GM23338 (cell line): ENCODE results near the gene OAS2. TPM values are rescaled to one million over a fixed set of nuclear protein-coding genes. Genes with fewer than 3 reads are reported as not detected.
A peak's percentile ranks its signal among the peaks of the same experiment; 100 is the strongest.

Experiments used
- ATAC-seq: fragments of 200-7000 bp; cut with Tn5 transposase; 3 replicates; pipeline ENCODE4 v1.9.1; 2020
- DNase-seq: peaks from one replicate; pipeline ENCODE4 v3.0.0-alpha.2; 2015; ENCODE audit warnings: low spot score
- H2AFZ ChIP-seq: fragments of 200-600 bp; sonication (generic); 2 replicates; pipeline ENCODE4 v1.8.0; 2016; ENCODE audit warnings: antibody characterized with exemption, mild to moderate bottlenecking, moderate library complexity
- H3F3A ChIP-seq: fragments of 200-600 bp; sonication (generic); replicated peaks from 2 replicates; pipeline ENCODE4 v1.8.0; 2017; ENCODE audit warnings: antibody characterized with exemption, mixed run types, low read depth
- H3K27ac ChIP-seq: fragments of 200-600 bp; sonication (generic); 2 replicates; pipeline ENCODE4 v1.6.1; 2016; ENCODE audit warnings: low read depth
- H3K27me3 ChIP-seq: fragments of 200-600 bp; sonication (generic); 2 replicates; pipeline ENCODE4 v1.8.0; 2016; ENCODE audit warnings: mild to moderate bottlenecking, mixed run types, moderate library complexity; ENCODE audit not compliant: insufficient read depth
- H3K36me3 ChIP-seq: fragments of 200-600 bp; sonication (generic); 2 replicates; pipeline ENCODE4 v1.8.0; 2016; ENCODE audit warnings: mild to moderate bottlenecking; ENCODE audit not compliant: insufficient read depth
- H3K4me1 ChIP-seq: fragments of 200-600 bp; sonication (generic); 2 replicates; pipeline ENCODE4 v1.8.0; 2016; ENCODE audit warnings: mild to moderate bottlenecking, moderate library complexity; ENCODE audit not compliant: insufficient read depth
- H3K4me2 ChIP-seq: fragments of 200-600 bp; sonication (generic); 2 replicates; pipeline ENCODE4 v1.7.1; 2017; ENCODE audit warnings: mixed run types
- H3K4me3 ChIP-seq: fragments of 200-600 bp; sonication (generic); 2 replicates; pipeline ENCODE4 v1.6.1; 2016; ENCODE audit warnings: mixed run types
- H3K79me2 ChIP-seq: fragments of 200-600 bp; sonication (generic); replicated peaks from 2 replicates; pipeline ENCODE4 v1.8.0; 2017; ENCODE audit warnings: mild to moderate bottlenecking; ENCODE audit not compliant: insufficient read depth
- H3K9me2 ChIP-seq: fragments of 200-600 bp; sonication (generic); 2 replicates; pipeline ENCODE4 v1.8.0; 2017; ENCODE audit not compliant: insufficient read depth
- H4K20me1 ChIP-seq: fragments of 200-600 bp; sonication (generic); replicated peaks from 2 replicates; pipeline ENCODE4 v1.8.0; 2017; ENCODE audit warnings: mild to moderate bottlenecking; ENCODE audit not compliant: insufficient read depth
- H3K27ac Mint-ChIP-seq: 2 replicates; pipeline ENCODE4 v1.8.0; 2020; ENCODE audit warnings: inconsistent platforms, mild to moderate bottlenecking, moderate library complexity, mixed read lengths
- H3K27me3 Mint-ChIP-seq: 3 replicates; pipeline ENCODE4 v1.8.0; 2022; ENCODE audit warnings: low read depth, mild to moderate bottlenecking, moderate library complexity, mixed read lengths, inconsistent platforms; ENCODE audit not compliant: insufficient read depth, poor library complexity
- H3K36me3 Mint-ChIP-seq: 3 replicates; pipeline ENCODE4 v1.8.0; 2021; ENCODE audit warnings: low read depth, mild to moderate bottlenecking, inconsistent platforms, moderate library complexity, mixed read lengths
- H3K4me1 Mint-ChIP-seq: 3 replicates; pipeline ENCODE4 v1.8.0; 2020; ENCODE audit warnings: mild to moderate bottlenecking, inconsistent platforms, mixed read lengths
- H3K4me3 Mint-ChIP-seq: 3 replicates; pipeline ENCODE4 v1.8.0; 2021; ENCODE audit warnings: moderate library complexity, mild to moderate bottlenecking, inconsistent platforms, mixed read lengths
- H3K9me3 Mint-ChIP-seq: 3 replicates; pipeline ENCODE4 v1.8.0; 2020; ENCODE audit warnings: moderate library complexity, mild to moderate bottlenecking, inconsistent platforms, mixed read lengths
- EZH2 ChIP-seq: fragments of 200-600 bp; sonication (generic); IDR thresholded peaks from one replicate; pipeline ENCODE4 v1.8.0; 2017; ENCODE audit warnings: antibody characterized with exemption, mild to moderate bottlenecking, low read depth; ENCODE audit not compliant: unreplicated experiment
- EZH2phosphoT487 ChIP-seq: fragments of 200-600 bp; sonication (generic); IDR thresholded peaks from one replicate; pipeline ENCODE4 v1.8.1; 2018; ENCODE audit warnings: antibody characterized with exemption; ENCODE audit not compliant: unreplicated experiment
- JUNB ChIP-seq: IDR thresholded peaks from one replicate; pipeline ENCODE4 v1.6.1; 2016; ENCODE audit warnings: antibody characterized with exemption; ENCODE audit not compliant: unreplicated experiment
- POLR2AphosphoS5 ChIP-seq: IDR thresholded peaks from 2 replicates; pipeline ENCODE4 v1.6.1; 2016; ENCODE audit warnings: antibody characterized with exemption, low read depth
- REST ChIP-seq: IDR thresholded peaks from one replicate; pipeline ENCODE4 v1.6.1; 2018; ENCODE audit warnings: antibody characterized with exemption; ENCODE audit not compliant: unreplicated experiment
- ZNF331 ChIP-seq: fragments of 250-450 bp; sonication (Bioruptor Pico); IDR thresholded peaks from 2 replicates; pipeline ENCODE4 v1.5.0; 2020; ENCODE audit warnings: low read depth, mild to moderate bottlenecking, moderate library complexity
- ZNF462 ChIP-seq: fragments of 250-450 bp; sonication (Bioruptor Pico); IDR thresholded peaks from 2 replicates; pipeline ENCODE4 v1.5.0; 2020; ENCODE audit warnings: mild to moderate bottlenecking, moderate library complexity
- polyA plus RNA-seq: library from polyadenylated mRNA; unstranded; fragments of >200 nt; fragmentation: Nextera tagmentation; extraction: Ambion mirVana; gene quantifications from 2 replicates; pipeline ENCODE4 v1.2.1, GENCODE V29; 2016
- total RNA-seq: library from RNA; depleted of rRNA; stranded (reverse); fragments of >200 nt; shearing (Covaris generic); gene quantifications from 2 replicates; pipeline ENCODE4 v1.2.3, GENCODE V29; 2014

The OAS2 gene
- total and polyA plus RNA-seq, 2 experiments from 2014 or later = 0.10 TPM; not detected in 1

- Histone ChIP-seq H3K79me2 (no peaks in the 10 kb centered on the region), H3K9me2 (no peaks in the 10 kb centered on the region), H3K27me3 (peaks cover 25% of the 10 kb centered on the region), H3K36me3 (no peaks in the 10 kb centered on the region), H4K20me1 (no peaks in the 10 kb centered on the region), H3F3A (0 out of 2 replicates have a peak, but pooled peaks cover 5% of the 10 kb centered on the region), H3K4me2 (peak overlapping the region; percentile 83), H3K4me1 (no peaks in the 10 kb centered on the region), H3K27ac (no peak overlapping the region), H2AFZ (peak overlapping the region; percentile 80), H3K4me3 (peak overlapping the region; percentile 69)
- Mint-ChIP-seq H3K4me1 (peaks cover 3% of the 10 kb centered on the region; the same call in 1 of the 3 replicates), H3K36me3 (no peaks in the 10 kb centered on the region), H3K27me3 (peaks cover 21% of the 10 kb centered on the region), H3K27ac (no peak overlapping the region), H3K4me3 (peak overlapping the region; percentile 71), H3K9me3 (no peaks in the 10 kb centered on the region)
- DNase-seq (no peak), ATAC-seq (no peak)
- no peak for TF ChIP-seq JUNB
- no peak for TF ChIP-seq EZH2
- no peak for TF ChIP-seq REST
- TF ChIP-seq ZNF462 (CRISPR knock-in tag) = no peak
- no peak for TF ChIP-seq EZH2phosphoT487
- no peak for TF ChIP-seq ZNF331 (CRISPR knock-in tag)
- TF ChIP-seq POLR2AphosphoS5 = no peak
Measured at GRCh38 chr12:113056381-113056630, 78.0 kb downstream of the OAS2 start.
